IPS DF 19.7 (cell line): ENCODE measurements around the gene CACNA1C.

Experiments used
- DNase-seq: peaks from one replicate; pipeline ENCODE4 v3.0.0-alpha.2; 2013; ENCODE audit warnings: low read depth, low spot score

The CACNA1C gene

GRCh38 chr12:2358986-2359658 lies 306.3 kb downstream of the CACNA1C start:
- DNase-seq, result no peak

- DNase-seq, result no peak
Observed at GRCh38 chr12:2359725-2360629, 307.2 kb downstream of the CACNA1C start.

- no peak for DNase-seq
Observed at GRCh38 chr12:2360630-2361170, 307.9 kb downstream of the CACNA1C start.

GRCh38 chr12:2363836-2364609 lies 311.2 kb downstream of the CACNA1C start:
- DNase-seq, result no peak

GRCh38 chr12:2364631-2365051 lies 311.9 kb downstream of the CACNA1C start:
- no peak for DNase-seq

GRCh38 chr12:2366711-2367110 lies 313.9 kb downstream of the CACNA1C start:
- no peak for DNase-seq

- DNase-seq, result no peak
Observed at GRCh38 chr12:2372178-2372577, 319.4 kb downstream of the CACNA1C start.

GRCh38 chr12:2372735-2373134 lies 319.9 kb downstream of the CACNA1C start:
- no peak for DNase-seq

GRCh38 chr12:2373307-2373706 lies 320.5 kb downstream of the CACNA1C start:
- DNase-seq, result no peak

GRCh38 chr12:2374092-2374906 lies 321.5 kb downstream of the CACNA1C start:
- DNase-seq, result no peak

GRCh38 chr12:2375871-2376270 lies 323.1 kb downstream of the CACNA1C start:
- DNase-seq, result no peak

GRCh38 chr12:2376908-2377657 lies 324.3 kb downstream of the CACNA1C start:
- no peak for DNase-seq

- no peak for DNase-seq
Observed at GRCh38 chr12:2378835-2379330, 326.1 kb downstream of the CACNA1C start.

GRCh38 chr12:2380946-2381345 lies 328.2 kb downstream of the CACNA1C start:
- DNase-seq, result no peak

GRCh38 chr12:2382370-2383155 lies 329.8 kb downstream of the CACNA1C start:
- DNase-seq, result no peak

- DNase-seq, result no peak
Observed at GRCh38 chr12:2383325-2384028, 330.7 kb downstream of the CACNA1C start.

GRCh38 chr12:2384029-2384386 lies 331.2 kb downstream of the CACNA1C start:
- DNase-seq, result no peak

- DNase-seq, result no peak
Observed at GRCh38 chr12:2384533-2385351, 332.0 kb downstream of the CACNA1C start.
